ENCODE results near the gene GATA2.

The GATA2 gene

DNA sequence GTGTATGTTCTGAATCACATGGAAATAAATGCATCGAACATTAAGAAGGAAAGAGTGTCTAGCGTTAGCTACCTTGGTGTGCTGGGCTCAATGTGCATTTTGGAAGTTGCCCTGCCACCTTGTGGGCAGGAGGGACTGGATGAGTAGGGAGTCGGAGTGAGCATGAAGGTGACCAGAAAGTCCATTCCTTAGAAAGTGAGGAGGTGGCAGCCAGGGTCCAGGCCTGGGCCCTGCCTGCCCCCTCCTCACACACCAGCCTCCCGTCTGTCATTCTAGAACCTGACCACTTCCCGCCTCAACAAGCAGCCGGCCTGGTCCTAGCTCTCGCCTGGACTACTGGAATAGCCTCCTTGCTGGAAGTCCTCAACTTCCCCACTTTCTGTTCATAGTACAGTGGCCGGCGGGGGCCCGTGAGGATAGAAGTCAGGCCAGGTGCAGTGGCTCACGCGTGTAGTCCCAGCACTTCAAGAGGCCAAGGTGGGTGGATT lies 10.2 kb upstream of the GATA2 start:
- FAIRE-seq, result no peak
- no peak for DNase-seq (ENCODE audit: extremely low spot score, insufficient read length, low read depth)

DNA sequence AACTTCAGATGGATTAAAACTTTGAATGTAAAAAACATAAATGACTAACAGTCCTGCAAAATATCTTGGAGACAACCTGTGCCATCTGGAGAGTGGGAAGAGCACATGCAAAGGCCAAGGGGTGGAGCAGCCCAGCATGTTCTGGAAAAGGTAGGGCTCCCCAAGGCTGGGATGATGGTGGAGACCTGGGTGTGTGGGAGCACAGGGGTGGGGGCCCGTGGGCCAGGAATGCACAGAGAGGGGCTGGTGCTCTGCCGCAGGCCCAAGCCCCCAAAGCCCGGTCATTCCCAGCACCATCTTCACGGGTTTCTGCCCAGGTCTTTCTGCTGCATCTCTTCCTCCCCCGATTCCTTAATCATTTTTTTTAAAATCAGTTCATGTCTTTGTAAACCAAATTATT lies 9.7 kb upstream of the GATA2 start:
- DNase-seq (ENCODE audit: extremely low spot score, insufficient read length, low read depth), result no peak
- FAIRE-seq, result peak; percentile 9

DNA sequence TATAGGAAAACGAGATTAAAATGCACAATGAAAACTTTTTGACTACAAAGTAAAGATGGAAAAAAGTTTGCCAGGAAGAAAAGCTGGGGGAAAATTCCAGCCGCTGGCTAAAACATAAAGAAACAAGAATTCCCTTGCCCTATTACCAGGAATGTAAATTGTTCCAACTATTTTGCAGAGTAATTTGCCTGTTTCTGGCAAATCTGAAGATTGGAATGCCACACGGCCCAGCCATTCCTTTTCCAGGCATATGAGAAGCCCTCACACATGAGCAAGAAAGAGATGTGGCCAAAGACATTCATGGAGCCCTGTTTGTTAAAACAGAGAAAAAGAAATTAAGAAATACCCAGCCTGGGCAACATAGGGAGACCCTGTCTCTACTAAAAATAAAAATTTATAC lies 8.4 kb upstream of the GATA2 start:
- no peak for FAIRE-seq
- no peak for DNase-seq (ENCODE audit: extremely low spot score, insufficient read length, low read depth)

DNA sequence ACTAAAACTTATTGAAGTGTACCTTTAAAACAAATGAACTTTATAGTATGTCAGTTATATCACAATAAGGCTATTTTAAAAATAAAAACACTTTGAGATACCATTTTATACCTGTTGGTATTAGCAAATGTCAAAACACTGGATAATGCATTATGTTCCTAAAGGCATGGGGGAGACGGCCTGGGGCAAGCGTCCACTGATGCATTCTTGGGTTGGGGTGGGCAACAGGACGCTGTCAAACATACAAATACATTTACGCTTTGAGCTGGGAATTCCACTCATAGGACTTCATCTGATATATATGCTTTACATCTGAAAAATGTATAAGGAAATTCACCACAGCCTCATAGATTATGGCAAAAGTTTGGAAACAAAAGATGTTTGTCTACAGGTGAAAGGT lies 7.6 kb upstream of the GATA2 start:
- DNase-seq (ENCODE audit: extremely low spot score, insufficient read length, low read depth) (no peak), FAIRE-seq (no peak)

DNA sequence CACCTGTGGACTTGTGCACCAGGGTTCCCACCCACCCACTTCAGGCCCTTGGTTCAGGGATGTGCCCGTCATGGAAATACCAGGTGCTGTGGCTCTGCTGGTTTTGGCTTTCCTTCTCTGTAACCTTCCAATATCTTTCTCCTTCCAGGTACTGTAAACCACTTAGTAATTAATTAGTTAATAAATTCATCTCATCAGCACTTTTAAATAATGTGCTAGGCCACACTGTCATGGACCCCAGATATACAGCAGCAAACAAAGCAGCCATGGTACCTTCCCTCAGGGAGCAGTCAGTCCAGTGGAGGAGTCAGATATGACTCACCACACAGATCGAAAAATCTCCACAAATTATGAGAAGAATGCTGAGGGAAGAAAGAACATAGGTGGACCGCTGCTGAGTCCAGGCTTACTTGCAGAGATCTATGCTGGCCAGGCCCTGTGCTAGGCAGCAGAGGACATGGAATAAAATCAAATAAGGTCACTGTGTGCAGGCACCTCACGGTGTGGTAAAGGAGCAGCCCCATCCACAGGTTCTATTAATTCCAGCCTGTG lies 6.8 kb upstream of the GATA2 start:
- no peak for DNase-seq (ENCODE audit: extremely low spot score, insufficient read length, low read depth)
- no peak for FAIRE-seq

DNA sequence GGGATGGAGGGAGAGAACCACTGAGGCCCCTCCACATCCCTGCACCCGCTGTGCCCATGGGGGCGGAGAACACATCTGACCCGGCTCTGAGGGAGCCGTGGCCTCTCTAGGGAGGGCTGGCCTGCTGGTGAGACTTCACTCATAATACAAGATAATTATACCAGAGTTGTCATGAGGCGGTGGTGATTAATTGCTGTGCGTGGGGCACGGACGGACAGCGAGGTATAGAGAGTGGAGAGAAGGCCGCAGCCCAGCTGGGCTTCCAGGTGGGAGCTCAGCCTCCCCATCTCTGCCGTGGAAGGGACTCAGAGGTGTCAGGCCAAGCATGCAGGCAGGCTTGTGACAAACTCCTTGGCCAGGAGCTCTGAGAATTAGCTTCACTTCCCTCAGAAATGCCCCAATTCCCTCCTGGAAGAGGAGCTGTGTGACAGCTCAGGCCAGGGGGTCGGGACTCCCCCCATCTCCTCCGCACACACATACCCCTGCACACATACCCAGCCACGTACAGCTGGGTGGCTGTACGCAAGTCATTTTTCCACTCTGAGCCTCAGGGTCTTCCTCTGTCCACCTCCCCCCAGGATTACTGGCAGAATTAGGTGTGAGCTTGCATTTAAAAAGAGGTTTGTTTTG lies 6.0 kb upstream of the GATA2 start:
- FAIRE-seq (no peak), DNase-seq (ENCODE audit: extremely low spot score, insufficient read length, low read depth) (no peak)

DNA sequence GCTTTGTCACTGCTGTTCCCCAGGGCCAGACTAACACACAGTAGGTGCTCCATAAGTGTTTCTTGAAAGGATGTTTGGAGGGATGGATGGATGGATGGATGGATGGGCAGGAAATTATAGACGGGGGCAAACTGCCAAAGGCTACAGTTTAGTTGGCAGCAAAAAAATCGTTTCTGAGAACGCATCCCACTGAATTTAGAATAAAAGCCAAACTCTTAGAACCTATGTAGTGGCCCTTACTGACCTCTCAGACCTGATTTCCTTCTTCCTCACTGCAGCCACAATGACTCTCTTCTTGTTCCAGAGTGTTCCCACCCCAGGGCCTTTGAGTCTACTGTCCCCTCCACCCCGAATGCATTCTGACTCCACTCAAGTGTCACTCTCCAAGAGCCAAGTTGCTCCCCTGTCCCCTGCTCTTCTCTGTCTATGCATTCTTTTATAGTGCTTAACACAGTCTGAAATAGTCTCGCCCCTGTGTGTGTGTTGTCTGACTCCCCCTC lies 5.2 kb upstream of the GATA2 start:
- DNase-seq (ENCODE audit: extremely low spot score, insufficient read length, low read depth) (no peak), FAIRE-seq (no peak)

DNA sequence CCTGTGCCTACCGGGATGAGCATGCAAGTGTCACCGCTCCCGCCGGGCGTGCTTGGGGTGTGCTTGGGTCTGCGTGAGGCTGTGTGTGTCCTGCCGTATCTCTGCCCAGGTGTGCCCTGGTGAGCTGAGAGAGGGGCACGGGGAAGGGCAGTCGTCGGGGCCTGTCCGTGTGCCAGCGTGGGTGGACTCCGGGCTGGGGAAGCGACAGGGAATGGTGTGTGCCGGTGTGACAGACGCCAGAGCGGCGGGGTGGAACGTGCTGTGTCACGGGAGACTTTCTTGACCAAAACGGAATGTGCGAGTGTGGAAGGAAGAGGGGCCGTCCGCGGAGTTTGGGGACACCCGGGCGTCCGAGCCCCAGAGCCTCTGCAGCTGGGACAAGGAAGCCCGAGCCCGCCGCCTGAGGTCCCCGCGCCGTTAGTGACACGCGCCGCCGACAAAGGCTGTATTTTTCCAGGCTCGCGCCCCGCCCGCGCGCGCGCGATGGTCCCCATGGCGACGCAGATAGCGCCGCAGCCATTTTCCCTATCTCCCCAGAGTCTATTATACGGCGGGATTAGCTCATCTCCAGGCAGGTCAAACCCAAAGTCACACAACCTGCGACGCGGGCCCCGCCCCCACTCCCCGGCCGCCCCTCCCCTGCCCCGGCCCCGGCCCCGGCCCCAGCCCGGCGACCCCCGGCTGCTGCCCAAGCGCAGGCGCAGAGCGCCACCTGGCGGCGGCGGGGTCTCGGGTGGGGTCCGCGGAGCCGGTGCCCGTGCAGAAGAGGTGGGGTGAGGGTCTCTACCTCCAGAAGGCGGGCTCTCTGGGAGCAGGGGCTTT lies 4.5 kb upstream of the GATA2 start:
- DNase-seq (ENCODE audit: extremely low spot score, insufficient read length, low read depth), result peak; percentile 52
- no peak for FAIRE-seq

DNA sequence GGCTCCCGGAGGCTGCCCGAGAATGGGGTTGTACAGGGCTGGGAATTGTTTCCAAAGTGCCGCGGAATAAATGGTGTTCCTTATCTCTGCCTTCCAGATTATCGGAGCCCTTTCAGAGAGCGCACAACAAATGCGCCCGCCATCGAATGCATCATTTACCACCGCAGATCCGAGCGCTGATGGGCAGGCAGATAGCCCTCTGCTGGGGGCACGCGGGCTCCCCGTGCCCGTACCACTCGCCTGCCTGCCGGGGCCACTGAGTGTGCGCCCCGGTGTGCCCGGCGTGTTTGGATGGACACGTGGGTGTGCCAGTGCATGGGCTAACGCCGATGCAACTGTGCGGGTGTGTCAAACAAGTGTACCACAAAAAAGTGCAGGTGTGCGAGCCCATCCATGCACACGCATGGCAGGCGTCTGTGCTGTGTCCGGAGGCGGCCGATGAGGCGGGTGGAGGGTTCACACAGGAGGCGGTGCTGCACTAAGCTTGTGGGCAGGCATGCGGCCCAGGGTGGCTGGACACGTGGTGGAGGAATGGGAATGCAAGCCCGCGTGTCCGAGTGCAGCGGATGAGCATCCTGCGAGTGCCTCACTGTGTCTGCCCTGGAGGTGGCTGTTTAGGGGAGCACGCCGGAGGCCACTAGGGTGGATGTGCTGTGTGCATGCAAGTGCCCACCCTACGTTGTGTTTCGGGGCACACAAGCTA lies 3.8 kb upstream of the GATA2 start:
- FAIRE-seq, result no peak
- DNase-seq (ENCODE audit: extremely low spot score, insufficient read length, low read depth), result no peak

DNA sequence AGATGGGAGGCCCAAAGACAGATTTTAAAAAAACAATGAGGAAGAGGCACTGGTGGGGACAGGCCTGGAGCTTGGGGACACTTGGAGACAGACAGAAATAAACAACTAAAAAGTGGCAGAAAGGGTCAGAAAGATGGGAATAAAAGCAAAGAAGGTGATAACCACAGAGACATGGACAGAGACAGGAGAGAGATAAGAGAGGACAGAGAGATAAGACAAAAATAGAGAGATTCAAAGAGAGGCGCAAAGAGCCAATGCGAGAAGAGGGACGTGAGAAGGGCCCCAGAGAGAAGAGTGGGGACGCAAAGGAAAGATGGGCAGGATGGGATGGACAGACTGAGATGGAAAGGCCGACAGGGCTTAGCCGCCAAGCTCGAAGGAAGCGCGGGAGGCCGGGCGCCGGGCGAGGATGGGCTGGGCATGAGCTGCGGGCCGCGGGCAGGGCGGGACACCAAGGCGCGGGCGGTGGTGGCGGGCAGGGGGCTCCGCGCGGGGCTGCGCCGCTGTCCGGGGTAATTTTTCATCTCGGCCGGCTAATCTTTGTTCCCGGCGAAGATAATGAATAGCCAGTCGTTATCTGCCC lies 3.1 kb upstream of the GATA2 start:
- FAIRE-seq (no peak), DNase-seq (ENCODE audit: extremely low spot score, insufficient read length, low read depth) (no peak)

DNA sequence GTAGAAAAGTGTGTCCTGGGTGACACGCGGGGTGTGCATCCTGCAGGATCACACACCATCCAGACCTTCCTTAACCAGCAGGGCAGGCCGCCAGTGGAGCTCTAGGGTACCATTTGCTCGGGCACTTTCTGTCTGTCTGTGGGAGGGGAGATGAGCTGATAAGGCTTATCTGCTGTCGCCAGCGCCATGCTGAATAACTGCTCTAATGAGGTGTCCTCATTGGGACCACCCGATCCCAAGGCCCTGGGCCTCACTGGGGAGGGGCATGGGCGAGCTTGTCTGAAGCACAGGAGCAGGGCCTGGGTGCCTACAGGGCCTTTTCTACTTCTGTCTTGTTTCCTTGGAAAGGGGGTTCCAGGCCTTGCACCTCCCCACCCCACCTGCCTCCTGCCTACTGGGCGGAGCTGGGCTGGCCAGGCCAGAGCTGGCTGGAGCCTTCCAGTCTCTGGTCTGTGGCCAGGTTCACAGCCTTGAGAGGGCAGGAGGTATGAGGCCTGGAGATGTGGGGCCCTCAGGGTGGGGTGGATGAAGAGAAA lies 2.5 kb upstream of the GATA2 start:
- DNase-seq (ENCODE audit: extremely low spot score, insufficient read length, low read depth) (no peak), FAIRE-seq (no peak)

DNA sequence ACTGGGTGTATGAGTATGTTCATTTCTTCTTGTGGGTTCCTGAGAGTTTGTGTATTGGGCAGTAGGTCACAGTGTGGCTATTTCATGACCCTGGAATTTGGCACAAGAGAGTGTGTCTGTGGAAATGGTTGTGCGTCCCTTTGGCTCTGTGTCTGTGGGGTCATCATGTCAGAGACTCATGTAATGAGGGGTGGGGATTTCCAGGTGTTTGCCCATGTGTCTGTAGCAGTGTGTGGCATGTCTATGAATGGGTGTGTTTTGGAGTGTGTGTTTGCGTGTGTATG lies 1.3 kb upstream of the GATA2 start:
- no peak for FAIRE-seq
- no peak for DNase-seq (ENCODE audit: extremely low spot score, insufficient read length, low read depth)

DNA sequence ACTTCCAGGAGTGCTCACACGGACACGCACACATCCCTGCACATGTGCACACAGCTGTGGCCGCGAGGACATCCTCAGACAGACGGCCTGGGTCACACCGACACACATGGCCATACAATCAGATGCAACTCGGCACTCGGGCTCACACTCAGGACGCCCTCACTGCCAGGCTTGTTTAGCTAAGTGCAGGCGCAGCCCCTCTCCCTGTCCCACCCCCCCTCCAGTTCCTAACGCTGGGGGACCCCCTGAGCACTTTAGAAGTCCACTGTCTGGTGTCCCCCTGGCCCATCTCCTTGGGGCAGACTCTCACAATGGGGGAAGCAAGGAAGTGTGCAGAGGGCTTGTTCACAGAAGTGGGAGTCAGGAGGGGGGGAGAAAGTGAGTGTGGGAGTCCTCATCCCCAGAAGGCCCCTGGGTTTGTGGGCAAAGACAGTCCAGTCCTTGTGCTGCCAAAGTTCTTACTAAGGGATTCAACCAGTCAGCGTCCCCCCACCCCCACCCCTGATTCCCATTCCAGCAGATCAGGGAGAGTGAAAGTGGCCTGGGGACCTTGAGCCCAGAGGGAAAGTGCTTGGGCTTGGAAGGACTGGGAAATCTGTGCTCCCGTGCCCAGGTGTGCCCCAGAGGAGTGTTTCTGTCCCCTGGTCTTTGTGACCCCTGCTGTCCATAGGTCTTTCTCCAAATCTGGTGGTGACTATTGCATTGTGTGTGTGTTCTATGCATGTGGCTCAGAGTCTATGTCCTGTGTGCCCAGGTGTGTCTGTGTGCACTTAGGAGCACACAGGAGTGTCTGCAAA lies 767 bp upstream of the GATA2 start:
- FAIRE-seq (no peak), DNase-seq (ENCODE audit: extremely low spot score, insufficient read length, low read depth) (no peak)

DNA sequence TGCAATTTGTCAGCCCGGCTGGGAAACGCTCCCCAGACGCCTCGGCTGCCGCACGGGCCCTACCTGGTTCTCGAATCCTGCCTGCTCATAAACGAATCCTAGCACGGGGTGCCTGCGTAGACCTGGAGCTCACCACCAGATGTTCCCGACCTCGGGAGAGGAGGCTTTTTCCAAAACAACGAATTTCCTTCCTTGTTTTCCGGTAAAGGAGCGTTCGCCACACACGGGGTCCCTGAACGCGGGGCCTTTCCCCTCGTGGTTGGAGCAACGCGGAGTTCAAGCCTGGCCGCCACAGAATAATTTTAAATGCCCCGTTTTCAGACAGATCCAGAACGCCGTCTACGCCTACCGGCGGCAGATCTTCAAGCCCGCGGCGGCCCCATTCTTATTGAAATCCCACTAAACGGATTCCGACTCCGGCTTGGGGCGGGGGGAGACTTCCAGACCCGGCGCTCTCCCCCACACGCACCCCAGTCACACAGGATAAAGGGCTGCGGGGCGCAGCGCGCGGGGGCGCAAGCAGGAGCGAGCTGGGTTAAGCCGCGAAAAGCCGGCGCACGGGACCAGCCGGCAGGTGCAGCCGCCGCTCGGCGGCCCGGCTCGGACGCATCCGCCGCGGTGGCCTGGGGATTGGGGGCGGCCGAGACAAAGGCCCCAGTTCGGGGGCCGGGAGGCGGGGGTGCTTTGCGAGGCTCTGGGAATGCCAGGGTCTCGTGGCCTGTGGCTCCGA lies 895 bp downstream of the GATA2 start:
- FAIRE-seq, result no peak

DNA sequence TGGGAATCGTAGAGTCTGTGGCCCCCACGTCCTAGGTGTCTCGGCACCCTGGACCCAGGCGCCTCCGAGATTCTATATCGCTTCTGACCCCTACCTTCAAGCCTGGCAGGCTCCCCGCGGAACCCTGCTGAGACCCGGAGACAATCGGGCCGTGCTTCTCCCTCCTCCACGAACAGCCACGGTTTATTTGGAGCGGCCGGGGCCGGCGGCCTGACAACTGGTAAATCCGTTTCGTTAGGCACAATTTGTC lies 1.4 kb downstream of the GATA2 start:
- no peak for DNase-seq (ENCODE audit: extremely low spot score, insufficient read length, low read depth)
- FAIRE-seq, result no peak

More for the DNA sequence above, 895 bp downstream of the GATA2 start:
- no peak for DNase-seq (ENCODE audit: extremely low spot score, insufficient read length, low read depth)

DNA sequence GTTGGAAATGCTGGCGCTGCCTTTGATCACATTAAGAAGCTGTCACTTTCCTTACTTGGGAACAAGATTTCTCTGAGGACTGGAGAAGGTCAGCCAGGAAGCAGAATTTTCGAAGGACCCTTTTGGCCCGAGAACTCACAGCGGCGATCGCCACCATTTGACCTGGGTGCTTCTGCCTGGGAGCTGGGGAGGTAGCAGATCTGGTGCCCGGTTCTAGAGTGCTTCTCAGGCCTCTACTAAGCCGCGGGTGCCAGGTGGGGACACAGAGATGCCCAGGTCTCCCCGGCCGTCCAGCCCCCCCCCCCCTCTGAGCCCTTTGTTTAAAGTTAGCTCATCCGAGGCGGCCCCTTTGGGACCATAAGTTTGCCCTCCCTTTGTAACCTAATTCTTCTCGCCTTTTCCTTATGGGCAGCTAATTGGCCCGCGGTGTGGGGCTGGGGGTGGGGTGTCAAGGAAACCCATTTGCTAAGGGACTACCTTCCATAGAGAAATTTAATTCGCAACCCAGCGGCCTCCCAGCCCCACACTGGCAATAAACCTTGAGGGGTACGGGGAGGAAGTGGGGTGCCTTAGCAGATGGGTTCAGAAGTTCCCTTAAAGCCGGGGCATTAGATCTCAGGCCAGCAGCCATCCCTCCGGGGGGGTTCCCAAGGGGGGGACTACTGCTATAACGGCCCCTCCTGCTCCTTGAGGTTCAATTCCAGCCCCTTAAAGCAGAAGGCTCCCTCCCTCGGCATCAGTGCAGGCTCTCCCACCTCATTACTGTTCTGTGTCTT lies 1.9 kb downstream of the GATA2 start:
- FAIRE-seq, result no peak
- DNase-seq (ENCODE audit: extremely low spot score, insufficient read length, low read depth), result no peak

DNA sequence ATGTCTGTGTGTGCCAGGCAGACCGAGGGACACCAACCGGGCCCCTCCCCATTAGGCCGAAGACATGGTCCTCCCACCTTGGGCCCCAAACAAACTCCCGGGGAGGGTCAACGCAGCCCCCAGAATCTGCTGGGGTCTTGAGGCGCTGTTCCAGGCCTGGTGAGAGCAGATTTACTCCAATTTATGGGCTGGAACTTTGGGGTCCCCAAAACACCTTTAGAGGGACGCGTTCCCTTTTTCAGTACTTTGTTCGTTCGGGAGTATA lies 2.4 kb downstream of the GATA2 start:
- no peak for FAIRE-seq
- DNase-seq (ENCODE audit: extremely low spot score, insufficient read length, low read depth), result no peak

DNA sequence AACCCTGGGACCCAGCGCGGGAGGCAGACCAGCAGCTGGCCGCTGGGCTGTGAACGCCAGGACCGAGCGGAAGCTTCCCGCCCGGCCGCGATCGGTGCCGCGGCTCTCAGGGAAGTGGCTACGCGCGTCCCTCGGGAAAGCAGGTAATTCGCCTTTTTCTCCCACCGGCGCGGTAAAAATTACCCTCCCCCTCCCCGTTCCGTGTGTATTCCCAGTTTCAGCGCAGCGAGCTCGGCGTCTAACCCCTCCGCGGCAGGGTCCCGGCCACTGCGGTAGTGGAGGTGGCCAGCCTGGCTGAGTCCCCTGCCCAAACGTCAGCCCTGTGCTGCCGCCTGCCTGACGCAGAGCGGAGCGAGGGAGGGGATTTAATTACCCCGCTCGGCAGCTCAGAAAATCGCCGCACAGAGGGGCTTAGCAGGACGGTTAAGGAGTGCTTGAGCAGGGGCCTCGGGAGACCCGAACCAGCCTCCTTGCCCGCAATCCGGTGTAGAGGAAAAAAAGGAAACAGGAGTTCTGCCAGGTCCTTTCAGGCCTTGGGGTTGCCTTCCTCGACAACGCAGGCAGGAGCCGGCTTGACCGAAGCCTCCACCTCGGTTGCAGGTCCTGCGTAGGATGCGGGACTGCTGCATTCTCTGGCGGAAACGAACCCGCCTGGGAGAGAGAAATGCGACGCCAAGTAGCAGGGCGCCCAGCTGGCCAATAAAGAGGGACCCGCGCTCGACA lies 2.9 kb downstream of the GATA2 start:
- FAIRE-seq (no peak), DNase-seq (ENCODE audit: extremely low spot score, insufficient read length, low read depth) (no peak)

Measured in GM18507 (cell line).